H9 (cell line): ENCODE data around the gene MAP2K1. TPM values are rescaled to one million over a fixed set of nuclear protein-coding genes. Genes with fewer than 3 reads are reported as not detected.

Source experiments
- DNase-seq: peaks from one replicate; pipeline ENCODE4 v3.0.0-alpha.2; 2017
- H2AFZ ChIP-seq: one replicate; pipeline ENCODE4 v1.6.1; 2013; ENCODE audit warnings: mild to moderate bottlenecking, low read length, control low read depth, moderate library complexity
- H2AK5ac ChIP-seq: 2 replicates; pipeline ENCODE4 v1.6.1; 2013; ENCODE audit warnings: low read length, control low read depth, mixed read lengths; ENCODE audit not compliant: insufficient read length
- H2BK120ac ChIP-seq: one replicate; pipeline ENCODE4 v1.6.1; 2013; ENCODE audit warnings: low read depth, mild to moderate bottlenecking, low read length, control low read depth, inconsistent platforms; ENCODE audit not compliant: poor library complexity, severe bottlenecking
- H2BK12ac ChIP-seq: 2 replicates; pipeline ENCODE4 v1.6.1; 2013; ENCODE audit warnings: low read length, control low read depth, mixed read lengths, low read depth; ENCODE audit not compliant: insufficient read length
- H2BK15ac ChIP-seq: 2 replicates; pipeline ENCODE4 v1.6.1; 2013; ENCODE audit warnings: low read depth, low read length, control low read depth
- H2BK20ac ChIP-seq: one replicate; pipeline ENCODE4 v1.6.1; 2013; ENCODE audit warnings: low read depth, mild to moderate bottlenecking, low read length, control low read depth, inconsistent platforms; ENCODE audit not compliant: poor library complexity, severe bottlenecking
- H2BK5ac ChIP-seq: 2 replicates; pipeline ENCODE4 v1.6.1; 2013; ENCODE audit warnings: low read length, control low read depth, mixed read lengths; ENCODE audit not compliant: insufficient read length
- H3K14ac ChIP-seq: 2 replicates; pipeline ENCODE4 v1.6.1; 2013; ENCODE audit warnings: low read length, control low read depth; ENCODE audit not compliant: insufficient read depth
- H3K18ac ChIP-seq: 2 replicates; pipeline ENCODE4 v1.6.1; 2013; ENCODE audit warnings: low read depth, mild to moderate bottlenecking, mixed read lengths, low read length, control low read depth; ENCODE audit not compliant: insufficient read length
- H3K23ac ChIP-seq: 2 replicates; pipeline ENCODE4 v1.6.1; 2013; ENCODE audit warnings: low read length, control low read depth, mixed read lengths, low read depth; ENCODE audit not compliant: insufficient read length
- H3K23me2 ChIP-seq: 2 replicates; pipeline ENCODE4 v1.6.1; 2013; ENCODE audit warnings: low read depth, mild to moderate bottlenecking, mixed read lengths, low read length, control low read depth; ENCODE audit not compliant: insufficient read length, poor library complexity, severe bottlenecking
- H3K27ac ChIP-seq: 2 replicates; pipeline ENCODE4 v1.5.1; 2013; ENCODE audit warnings: low read length, control low read depth, mixed read lengths, low read depth; ENCODE audit not compliant: insufficient read length
- H3K27me3 ChIP-seq: 2 replicates; pipeline ENCODE4 v1.6.1; 2013; ENCODE audit warnings: low read length, control low read depth, inconsistent platforms; ENCODE audit not compliant: insufficient read depth
- H3K4ac ChIP-seq: 2 replicates; pipeline ENCODE4 v1.6.1; 2013; ENCODE audit warnings: low read depth, mild to moderate bottlenecking, control low read depth, inconsistent platforms, low read length, moderate library complexity
- H3K4me1 ChIP-seq: 2 replicates; pipeline ENCODE4 v1.6.1; 2013; ENCODE audit warnings: low read length, control low read depth, inconsistent platforms; ENCODE audit not compliant: insufficient read depth
- H3K4me2 ChIP-seq: 2 replicates; pipeline ENCODE4 v1.6.1; 2013; ENCODE audit warnings: low read length, control low read depth, mixed read lengths; ENCODE audit not compliant: insufficient read length, insufficient read depth
- H3K56ac ChIP-seq: 2 replicates; pipeline ENCODE4 v1.6.1; 2013; ENCODE audit warnings: low read depth, mild to moderate bottlenecking, mixed read lengths, low read length, control low read depth; ENCODE audit not compliant: insufficient read length
- H3K79me1 ChIP-seq: 2 replicates; pipeline ENCODE4 v1.6.1; 2013; ENCODE audit warnings: low read depth, mild to moderate bottlenecking, moderate library complexity, low read length, control low read depth, inconsistent platforms; ENCODE audit not compliant: insufficient read depth, poor library complexity, severe bottlenecking
- H3K79me2 ChIP-seq: 2 replicates; pipeline ENCODE4 v1.6.1; 2013; ENCODE audit warnings: low read length, control low read depth, inconsistent platforms; ENCODE audit not compliant: insufficient read depth
- H3K9ac ChIP-seq: 2 replicates; pipeline ENCODE4 v1.6.1; 2013; ENCODE audit warnings: low read length, control low read depth, mixed read lengths; ENCODE audit not compliant: insufficient read length; ENCODE audit errors: extremely low read depth
- H3K9me3 ChIP-seq: one replicate; pipeline ENCODE4 v1.6.1; 2013; ENCODE audit warnings: low read depth, low read length, inconsistent platforms; ENCODE audit not compliant: control insufficient read depth
- H3T11ph ChIP-seq: one replicate; pipeline ENCODE4 v1.6.1; 2013; ENCODE audit warnings: mild to moderate bottlenecking, low read length, control low read depth, inconsistent platforms
- H4K20me1 ChIP-seq: one replicate; pipeline ENCODE4 v1.6.1; 2013; ENCODE audit not compliant: control insufficient read depth, insufficient read length, insufficient read depth
- H4K5ac ChIP-seq: 2 replicates; pipeline ENCODE4 v1.6.1; 2013; ENCODE audit warnings: low read depth, mild to moderate bottlenecking, mixed read lengths, low read length, control low read depth; ENCODE audit not compliant: insufficient read length
- H4K8ac ChIP-seq: replicated peaks from 2 replicates; pipeline ENCODE4 v1.6.1; 2013; ENCODE audit warnings: low read length, control low read depth, mixed read lengths, low read depth; ENCODE audit not compliant: insufficient read length
- H4K91ac ChIP-seq: 2 replicates; pipeline ENCODE4 v1.6.1; 2013; ENCODE audit warnings: low read depth, mild to moderate bottlenecking, moderate library complexity, mixed read lengths, low read length, control low read depth; ENCODE audit not compliant: insufficient read length
- H3K27ac Mint-ChIP-seq, 3 experiments: 2 replicates in 2 of 3; 3 replicates in 1 of 3; pipeline ENCODE4 v1.8.0; 2020 to 2021; ENCODE audit warnings: mixed read lengths in 3 of 3, mild to moderate bottlenecking in 1 of 3, moderate library complexity in 1 of 3
- H3K27me3 Mint-ChIP-seq: 2 replicates; pipeline ENCODE4 v1.8.0; 2021; ENCODE audit warnings: low read depth, mild to moderate bottlenecking, moderate library complexity, mixed read lengths
- H3K36me3 Mint-ChIP-seq, 3 experiments: 2 replicates in 2 of 3; 3 replicates in 1 of 3; pipeline ENCODE4 v1.8.0; 2020 to 2021; ENCODE audit warnings: low read depth in 3 of 3, mixed read lengths in 3 of 3; ENCODE audit not compliant: insufficient read depth in 1 of 3
- H3K4me1 Mint-ChIP-seq, 2 experiments: 2 replicates each; pipeline ENCODE4 v1.8.0; 2020; ENCODE audit warnings: mixed read lengths in 2 of 2
- H3K4me3 Mint-ChIP-seq, 2 experiments: 2 replicates in 1 of 2; 3 replicates in 1 of 2; pipeline ENCODE4 v1.8.0; 2020 to 2021; ENCODE audit warnings: mild to moderate bottlenecking in 2 of 2, mixed read lengths in 2 of 2, moderate library complexity in 1 of 2
- H3K9me3 Mint-ChIP-seq, 2 experiments: 2 replicates in 1 of 2; 3 replicates in 1 of 2; pipeline ENCODE4 v1.8.0; 2020; ENCODE audit warnings: mild to moderate bottlenecking in 2 of 2, mixed read lengths in 2 of 2, moderate library complexity in 1 of 2
- CTCF ChIP-seq: fragments of 200-600 bp; sonication (generic); conservative IDR thresholded peaks from 3 replicates; pipeline ENCODE4 v1.8.0; 2021; ENCODE audit warnings: antibody characterized with exemption, mild to moderate bottlenecking
- WGBS: extraction: QIAGEN DNeasy Blood & Tissue Kit; methylation state at CpG from one replicate; pipeline ENCODE4 v1.1.7; 2013; ENCODE audit warnings: missing lambda C conversion rate, low lambda C conversion rate, mixed read lengths; ENCODE audit not compliant: insufficient read length; ENCODE audit errors: extremely low coverage; 5-methylcytosine and 5-hydroxymethylcytosine counted together
- total RNA-seq: library from RNA; stranded (reverse); gene quantifications from 2 replicates; pipeline ENCODE4 v1.2.1, GENCODE V29; 2021

The MAP2K1 gene
- total RNA-seq, 1 experiment from 2014 or later = 50.8 TPM

GRCh38 chr15:66491846-66492245 is 105.1 kb downstream of the MAP2K1 start:
- no peak overlapping the region for H3K9ac ChIP-seq
- H4K5ac ChIP-seq = no peak overlapping the region
- H2AFZ ChIP-seq = no peak overlapping the region
- no peaks in the 10 kb centered on the region; a peak in 1 of 5 replicates for H3K9me3 Mint-ChIP-seq
- H4K20me1 ChIP-seq = no peaks in the 10 kb centered on the region
- no peak overlapping the region for H2BK12ac ChIP-seq
- H2AK5ac ChIP-seq = no peak overlapping the region
- no peak overlapping the region for H3K4me3 Mint-ChIP-seq
- no peak overlapping the region for H3K4ac ChIP-seq
- H3K27ac Mint-ChIP-seq = peak overlapping the region in 1 of 3 experiments; percentile 20; a peak in 1 of 7 replicates
- no peak overlapping the region for H3K4me2 ChIP-seq
- H3K56ac ChIP-seq = no peak overlapping the region
- no peak overlapping the region for H2BK20ac ChIP-seq
- H3K79me1 ChIP-seq = no peaks in the 10 kb centered on the region
- WGBS = no CpG with 5 or more reads among the region's 3 CpGs
- no peak overlapping the region for H4K91ac ChIP-seq
- H3K18ac ChIP-seq = no peak overlapping the region
- H3K4me1 ChIP-seq = no peaks in the 10 kb centered on the region
- no peaks in the 10 kb centered on the region for H3K27me3 Mint-ChIP-seq
- DNase-seq = no peak
- peaks cover 4% of the 10 kb centered on the region in 2 experiments; a peak in 3 of 4 replicates for H3K4me1 Mint-ChIP-seq
- no peak overlapping the region for H3K27ac ChIP-seq
- H4K8ac ChIP-seq = no peak overlapping the region
- no peaks in the 10 kb centered on the region for H3K9me3 ChIP-seq
- no peaks in the 10 kb centered on the region for H3K79me2 ChIP-seq
- H2BK15ac ChIP-seq = no peak overlapping the region
- no peak overlapping the region for H3K14ac ChIP-seq
- H3K27me3 ChIP-seq = no peaks in the 10 kb centered on the region
- H3K23ac ChIP-seq = no peak overlapping the region
- H3K23me2 ChIP-seq = no peaks in the 10 kb centered on the region
- H2BK5ac ChIP-seq = no peak overlapping the region
- H2BK120ac ChIP-seq = no peak overlapping the region
- peaks cover 17 to 89% (median 79%) of the 10 kb centered on the region in 3 experiments; a peak in 6 of 7 replicates for H3K36me3 Mint-ChIP-seq
- no peak overlapping the region for H3T11ph ChIP-seq
- no peak for TF ChIP-seq CTCF
